ENCODE measurements around the gene TARBP1.

Gene TARBP1

GRCh38 chr1:234488054-234489006 lies 9.4 kb upstream of the TARBP1 start:
- DNase-seq, result no peak

- peak in 37 of 56 donors; percentile 4 to 70 (median 28) for DNase-seq
Observed at GRCh38 chr1:234486858-234487840, 8.2 kb upstream of the TARBP1 start.

- DNase-seq, result peak in 1 of 56 donors; percentile 15
Observed at GRCh38 chr1:234484991-234485739, 6.2 kb upstream of the TARBP1 start.

GRCh38 chr1:234484218-234484617 lies 5.2 kb upstream of the TARBP1 start:
- no peak for DNase-seq

GRCh38 chr1:234481771-234482170 lies 2.8 kb upstream of the TARBP1 start:
- no peak for DNase-seq

GRCh38 chr1:234479866-234480265 lies 887 bp upstream of the TARBP1 start:
- DNase-seq, result no peak

- DNase-seq, result no peak
Observed at GRCh38 chr1:234479310-234479559, 256 bp upstream of the TARBP1 start.

GRCh38 chr1:234478152-234478480 lies 863 bp downstream of the TARBP1 start:
- DNase-seq, result peak in 30 of 56 donors; percentile 21 to 76 (median 58)

- no peak for DNase-seq
Observed at GRCh38 chr1:234477386-234478151, 1.4 kb downstream of the TARBP1 start.

GRCh38 chr1:234476172-234476571 lies 2.8 kb downstream of the TARBP1 start:
- DNase-seq, result no peak

GRCh38 chr1:234475167-234475793 lies 3.7 kb downstream of the TARBP1 start:
- DNase-seq, result no peak

GRCh38 chr1:234474375-234474774 lies 4.6 kb downstream of the TARBP1 start:
- no peak for DNase-seq

GRCh38 chr1:234473118-234473517 lies 5.9 kb downstream of the TARBP1 start:
- DNase-seq, result no peak

- DNase-seq, result no peak
Observed at GRCh38 chr1:234469376-234469775, 9.6 kb downstream of the TARBP1 start.

GRCh38 chr1:234468580-234468979 lies 10.4 kb downstream of the TARBP1 start:
- no peak for DNase-seq

GRCh38 chr1:234467821-234468220 lies 11.2 kb downstream of the TARBP1 start:
- DNase-seq, result no peak

GRCh38 chr1:234466945-234467344 lies 12.0 kb downstream of the TARBP1 start:
- DNase-seq, result no peak

GRCh38 chr1:234463749-234464148 lies 15.2 kb downstream of the TARBP1 start:
- DNase-seq, result no peak

- DNase-seq, result no peak
Observed at GRCh38 chr1:234460652-234461051, 18.3 kb downstream of the TARBP1 start.

GRCh38 chr1:234458352-234459017 lies 20.5 kb downstream of the TARBP1 start:
- DNase-seq, result no peak
